Tibial nerve (tissue), 4 donors: ENCODE results near the gene USP8.

Experiments used
- CTCF ChIP-seq, 5 experiments: fragments of 200-600 bp in 3 of 5; fragments of 450-650 bp in 2 of 5; sonication (generic) in 3 of 5; IDR thresholded peaks; one replicate each; pipeline ENCODE4 v1.5.1; 2016 to 2019; ENCODE audit warnings: antibody characterized with exemption in 5 of 5, mild to moderate bottlenecking in 3 of 5, moderate library complexity in 2 of 5
- EP300 ChIP-seq, 2 donors: sonication (generic); formaldehyde crosslinking; IDR thresholded peaks; one replicate each; pipeline ENCODE4 v1.6.1; 2017; ENCODE audit warnings: antibody characterized with exemption in 2 of 2, mild to moderate bottlenecking in 1 of 2
- POLR2A ChIP-seq, 2 donors: fragments of 450-650 bp; IDR thresholded peaks; one replicate each; pipeline ENCODE4 v1.6.1; 2017; ENCODE audit warnings: antibody characterized with exemption in 2 of 2, mild to moderate bottlenecking in 2 of 2, moderate library complexity in 2 of 2

GRCh38 chr15:50476143-50476542, 51.9 kb downstream of the USP8 start:
- TF ChIP-seq POLR2A (IDR thresholded peaks at IDR 0.05) (no peak), CTCF (IDR thresholded peaks at IDR 0.05) (no peak), EP300 (IDR thresholded peaks at IDR 0.05) (no peak)
